CD8-positive, alpha-beta memory T cell (primary cell): Measurements from ENCODE around the gene MYD88. TPM values are rescaled to one million over a fixed set of nuclear protein-coding genes. Genes with fewer than 3 reads are reported as not detected.

ENCODE experiments used
- CTCF ChIA-PET: fragments of 350-600 bp; sonication (Branson Sonifier 250); formaldehyde crosslinking; loops from one replicate; lab custom pipeline; 2021; ENCODE audit warnings: antibody characterized with exemption; lab: Charles Lee
- POLR2A ChIA-PET: fragments of 350-600 bp; sonication (Branson Sonifier 250); formaldehyde crosslinking; loops from one replicate; lab custom pipeline; 2021; ENCODE audit warnings: antibody characterized with exemption; lab: Charles Lee
- DNase-seq, 5 donors: peaks; one replicate each; pipeline versions ENCODE4 v3.0.0 to v3.0.0-alpha.2; 2020 to 2022; ENCODE audit warnings: mixed read lengths in 1 of 5
- H3K27ac ChIP-seq: one replicate; pipeline ENCODE4 v1.7.0; 2013; ENCODE audit warnings: low read depth, mild to moderate bottlenecking, low read length, moderate library complexity
- H3K27me3 ChIP-seq: 2 replicates; pipeline ENCODE4 v1.7.0; 2013; ENCODE audit warnings: low read length, mild to moderate bottlenecking; ENCODE audit not compliant: insufficient read depth, poor library complexity, severe bottlenecking
- H3K36me3 ChIP-seq: 2 replicates; pipeline ENCODE4 v1.7.0; 2013; ENCODE audit warnings: mild to moderate bottlenecking, low read length, moderate library complexity; ENCODE audit not compliant: insufficient read depth
- H3K4me1 ChIP-seq: 2 replicates; pipeline ENCODE4 v1.7.0; 2013; ENCODE audit warnings: mild to moderate bottlenecking, low read length, moderate library complexity; ENCODE audit not compliant: insufficient read depth
- H3K4me3 ChIP-seq: 2 replicates; pipeline ENCODE4 v1.7.0; 2013; ENCODE audit warnings: mild to moderate bottlenecking, low read length
- H3K9me3 ChIP-seq: 2 replicates; pipeline ENCODE4 v1.7.0; 2013; ENCODE audit warnings: mild to moderate bottlenecking, low read length
- H3K27ac Mint-ChIP-seq, 8 donors: one replicate each; pipeline ENCODE4 v1.8.0; 2020 to 2021; ENCODE audit warnings: mixed read lengths in 8 of 8, mild to moderate bottlenecking in 6 of 8, inconsistent platforms in 3 of 8, moderate library complexity in 3 of 8
- H3K27me3 Mint-ChIP-seq, 2 donors: one replicate each; pipeline ENCODE4 v1.8.0; 2020 to 2021; ENCODE audit warnings: mixed read lengths in 2 of 2, mild to moderate bottlenecking in 1 of 2, moderate library complexity in 1 of 2
- H3K36me3 Mint-ChIP-seq, 3 donors: one replicate each; pipeline ENCODE4 v1.8.0; 2020 to 2021; ENCODE audit warnings: mixed read lengths in 3 of 3, inconsistent platforms in 1 of 3, mild to moderate bottlenecking in 1 of 3
- H3K4me1 Mint-ChIP-seq, 3 donors: one replicate each; pipeline ENCODE4 v1.8.0; 2020 to 2021; ENCODE audit warnings: mixed read lengths in 3 of 3, inconsistent platforms in 1 of 3, mild to moderate bottlenecking in 1 of 3
- H3K4me3 Mint-ChIP-seq, 7 donors: one replicate each; pipeline ENCODE4 v1.8.0; 2020 to 2021; ENCODE audit warnings: mixed read lengths in 7 of 7, mild to moderate bottlenecking in 6 of 7, moderate library complexity in 4 of 7, inconsistent platforms in 2 of 7
- H3K9me3 Mint-ChIP-seq, 5 donors: one replicate each; pipeline ENCODE4 v1.8.0; 2020 to 2022; ENCODE audit warnings: mixed read lengths in 5 of 5, mild to moderate bottlenecking in 3 of 5, moderate library complexity in 2 of 5, inconsistent platforms in 1 of 5
- polyA plus RNA-seq: library from polyadenylated mRNA; unstranded; fragments of 300-500 nt; fragmentation: Illumina TruSeq; gene quantifications from one replicate; pipeline ENCODE4 v1.2.3, GENCODE V29; 2021
- total RNA-seq, 2 experiments: library from RNA; stranded (reverse); gene quantifications; one replicate each; pipeline ENCODE4 v1.2.3, GENCODE V29; 2021

The MYD88 gene
- total and polyA plus RNA-seq, 3 experiments from 2014 or later = 32.9 to 108 (median 35.9) TPM

DNA sequence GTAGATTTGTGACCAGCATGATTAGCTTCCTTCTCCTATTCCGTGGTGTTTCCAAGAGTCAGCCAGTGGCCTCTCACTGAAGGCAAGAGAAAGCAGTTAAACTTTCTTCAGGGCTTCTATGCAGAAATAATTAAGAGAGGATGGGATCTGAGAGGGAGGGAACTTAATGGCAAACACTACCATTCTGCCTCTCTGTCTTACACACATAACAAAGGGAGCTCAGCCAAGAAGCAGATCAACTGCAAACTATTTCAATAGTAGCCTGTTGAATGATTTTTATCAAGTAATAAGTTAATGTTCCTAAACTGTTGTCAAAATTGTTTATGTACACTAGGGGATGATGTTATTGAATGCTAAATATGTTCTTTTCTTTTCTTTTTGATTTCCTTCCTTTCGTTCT is 38.7 kb downstream of the MYD88 start:
- Histone ChIP-seq H3K27ac (no peak overlapping the region), H3K4me3 (no peak overlapping the region), H3K9me3 (no peaks in the 10 kb centered on the region), H3K4me1 (peaks cover 25% of the 10 kb centered on the region), H3K27me3 (no peaks in the 10 kb centered on the region), H3K36me3 (no peaks in the 10 kb centered on the region)
- DNase-seq = no peak
- H3K27ac Mint-ChIP-seq = peak overlapping the region in 5 of 8 donors; percentile 49 to 69 (median 58)
- no peaks in the 10 kb centered on the region for H3K27me3 Mint-ChIP-seq
- H3K9me3 Mint-ChIP-seq = no peaks in the 10 kb centered on the region
- H3K4me3 Mint-ChIP-seq = no peak overlapping the region
- peaks cover 0 to 27% (median 6%) of the 10 kb centered on the region in 3 donors for H3K36me3 Mint-ChIP-seq
- POLR2A ChIA-PET = no interaction called here
- H3K4me1 Mint-ChIP-seq = peaks cover 57 to 73% (median 65%) of the 10 kb centered on the region in 3 donors
- CTCF ChIA-PET = interaction anchor here (2.1 kb wide), 1 partner anchor 12 kb away, joined by 5 read pairs; the partner anchor contains the start of gene OXSR1

DNA sequence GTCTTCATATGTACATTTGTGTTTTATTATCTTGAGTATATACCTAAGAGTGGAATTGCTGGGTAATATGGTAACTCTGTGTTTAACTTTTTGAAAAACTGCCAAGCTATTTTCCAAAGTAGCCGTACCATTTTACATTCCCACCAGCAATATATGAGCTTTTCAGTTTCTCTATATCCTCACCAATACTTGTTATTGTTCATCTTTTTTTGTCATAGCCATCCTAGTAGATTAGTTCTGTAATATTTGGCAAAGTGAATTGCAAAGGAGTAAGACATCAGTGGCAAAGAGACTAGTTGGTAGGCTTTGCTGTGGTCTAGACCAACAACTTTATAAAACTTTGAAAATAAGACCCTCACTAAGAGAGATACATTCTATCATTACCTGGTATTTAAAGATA is 48.3 kb downstream of the MYD88 start:
- peaks cover 13 to 54% (median 17%) of the 10 kb centered on the region in 3 donors for H3K36me3 Mint-ChIP-seq
- CTCF ChIA-PET = no interaction called here

DNA sequence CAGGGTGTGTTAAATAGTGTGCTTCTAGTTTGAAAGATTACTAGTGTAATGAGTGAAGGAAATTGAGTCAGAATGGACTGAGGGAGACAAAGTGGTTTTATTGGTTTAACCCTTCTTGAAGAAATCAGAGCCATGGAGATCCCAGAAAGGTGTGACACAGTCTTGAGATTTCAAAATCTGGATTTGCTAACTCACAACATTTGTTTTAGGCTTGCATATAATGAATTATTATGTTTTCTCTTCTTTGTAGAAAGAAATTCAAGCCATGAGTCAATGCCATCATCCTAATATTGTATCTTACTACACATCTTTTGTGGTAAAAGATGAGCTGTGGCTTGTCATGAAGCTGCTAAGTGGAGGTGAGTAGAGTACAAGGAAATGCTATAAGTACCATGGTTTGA is 52.0 kb downstream of the MYD88 start:
- ChIA-PET CTCF (no interaction called here), POLR2A (no interaction called here)
- no peak overlapping the region for H3K4me3 ChIP-seq
- no peaks in the 10 kb centered on the region for H3K4me1 ChIP-seq
- H3K4me1 Mint-ChIP-seq = peaks cover 4 to 10% (median 4%) of the 10 kb centered on the region in 3 donors
- H3K36me3 Mint-ChIP-seq = peaks cover 13 to 54% (median 27%) of the 10 kb centered on the region in 3 donors
- H3K9me3 ChIP-seq = no peaks in the 10 kb centered on the region
- H3K36me3 ChIP-seq = peaks cover 10% of the 10 kb centered on the region
- H3K27me3 Mint-ChIP-seq = no peaks in the 10 kb centered on the region
- no peaks in the 10 kb centered on the region for H3K9me3 Mint-ChIP-seq
- peak overlapping the region in 1 of 8 donors; percentile 20 for H3K27ac Mint-ChIP-seq
- H3K27me3 ChIP-seq = no peaks in the 10 kb centered on the region
- no peak for DNase-seq
- no peak overlapping the region for H3K27ac ChIP-seq
- H3K4me3 Mint-ChIP-seq = no peak overlapping the region

More for the DNA sequence above, 48.3 kb downstream of the MYD88 start:
- H3K27ac Mint-ChIP-seq = no peak overlapping the region
- H3K4me1 ChIP-seq = peaks cover 7% of the 10 kb centered on the region
- POLR2A ChIA-PET = no interaction called here
- H3K36me3 ChIP-seq = peaks cover 12% of the 10 kb centered on the region
- peaks cover 9 to 16% (median 12%) of the 10 kb centered on the region in 3 donors for H3K4me1 Mint-ChIP-seq
- H3K9me3 ChIP-seq = no peaks in the 10 kb centered on the region
- no peaks in the 10 kb centered on the region for H3K9me3 Mint-ChIP-seq
- no peak overlapping the region for H3K4me3 ChIP-seq
- no peaks in the 10 kb centered on the region for H3K27me3 ChIP-seq
- H3K27ac ChIP-seq = no peak overlapping the region
- no peak overlapping the region for H3K4me3 Mint-ChIP-seq
- H3K27me3 Mint-ChIP-seq = no peaks in the 10 kb centered on the region
- DNase-seq = no peak

Other genes starting within 250 kb of the MYD88 start
- gene VILL, start 147.9 kb upstream of the MYD88 start, total RNA-seq = 10 to 100 TPM; 14.7 to 15.8 TPM
- 16.8 TPM for gene VILL, start 147.9 kb upstream of the MYD88 start, polyA plus RNA-seq
- 10 to 100 TPM; 12.8 to 18.5 TPM for gene PLCD1, start 109.0 kb upstream of the MYD88 start, total RNA-seq
- gene PLCD1, start 109.0 kb upstream of the MYD88 start, polyA plus RNA-seq = 36.4 TPM
- gene DLEC1, start 99.5 kb upstream of the MYD88 start, total RNA-seq = 1 to 10 TPM; 1.0 to 1.3 TPM
- 0.56 TPM for gene DLEC1, start 99.5 kb upstream of the MYD88 start, polyA plus RNA-seq
- 10 to 100 TPM; 67.1 to 67.4 TPM for gene ACAA1, start 1.5 kb upstream of the MYD88 start, total RNA-seq
- 49.0 TPM for gene ACAA1, start 1.5 kb upstream of the MYD88 start, polyA plus RNA-seq
- gene OXSR1, start 26.9 kb downstream of the MYD88 start, total RNA-seq = 10 to 100 TPM; 56.3 to 60.0 TPM
- 16.4 TPM for gene OXSR1, start 26.9 kb downstream of the MYD88 start, polyA plus RNA-seq
- under 1 TPM; 0.28 to 0.44 TPM for gene SLC22A13, start 127.2 kb downstream of the MYD88 start, total RNA-seq
- 0.12 TPM for gene SLC22A13, start 127.2 kb downstream of the MYD88 start, polyA plus RNA-seq
- gene SLC22A14, start 143.6 kb downstream of the MYD88 start, total RNA-seq = not detected
- not detected for gene SLC22A14, start 143.6 kb downstream of the MYD88 start, polyA plus RNA-seq
- 1 to 10 TPM; 5.7 to 6.2 TPM for gene XYLB, start 208.1 kb downstream of the MYD88 start, total RNA-seq
- gene XYLB, start 208.1 kb downstream of the MYD88 start, polyA plus RNA-seq = 0.15 TPM